ENCODE results near the gene PER1.
A peak's percentile ranks its signal among the peaks of the same experiment; 100 is the strongest.

Gene PER1

GRCh38 chr17:8117367-8117979, 34.7 kb downstream of the PER1 start:
- Histone ChIP-seq H2BK120ac (ENCODE audit: low read depth, low read length) (no peak overlapping the region), H4K91ac (ENCODE audit: low read length) (no peak overlapping the region), H3K4ac (ENCODE audit: low read depth in 1 of 2, low read length in 2 of 2) (no peak overlapping the region), H3K4me3 (ENCODE audit: insufficient read depth in 1 of 2, low read depth in 1 of 2, low read length in 2 of 2) (peak overlapping the region in 1 of 2 experiments; percentile 85), H3K9ac (ENCODE audit: low read length) (peak overlapping the region; percentile 83), H3K36me3 (ENCODE audit: control insufficient read depth in 1 of 2, insufficient read depth in 2 of 2, low read depth in 1 of 2, low read length in 2 of 2) (no peaks in the 10 kb centered on the region), H3K79me1 (replicated peaks; ENCODE audit: low read length, poor library complexity, severe bottlenecking) (no peaks in the 10 kb centered on the region), H3K27me3 (ENCODE audit: control insufficient read depth in 1 of 2, insufficient read depth in 1 of 2, low read length in 2 of 2) (peaks cover 44 to 51% of the 10 kb centered on the region in 2 experiments), H3K4me2 (ENCODE audit: low read length, poor library complexity, severe bottlenecking) (peak overlapping the region; percentile 97), H3K23ac (ENCODE audit: low read length in 2 of 2) (no peak overlapping the region), H4K8ac (ENCODE audit: low read length) (no peak overlapping the region), H3K27ac (ENCODE audit: low read length, poor library complexity, severe bottlenecking) (no peak overlapping the region), H2BK15ac (ENCODE audit: low read depth, poor library complexity, severe bottlenecking) (no peak overlapping the region), H3K18ac (ENCODE audit: low read depth in 1 of 2, low read length in 2 of 2) (peak overlapping the region in 1 of 2 experiments; percentile 11), H2BK5ac (ENCODE audit: low read depth, low read length, poor library complexity, severe bottlenecking) (no peak overlapping the region), H2BK12ac (ENCODE audit: low read length in 2 of 2) (peak overlapping the region in 1 of 2 experiments; percentile 34), H3K9me3 (ENCODE audit: control insufficient read depth, low read length) (no peaks in the 10 kb centered on the region), H2AK5ac (ENCODE audit: low read length, severe bottlenecking) (no peak overlapping the region), H3K14ac (ENCODE audit: low read length in 2 of 2) (peak overlapping the region in 1 of 2 experiments; percentile 69), H3K4me1 (ENCODE audit: control insufficient read depth, insufficient read depth, low read depth, low read length) (peaks cover 29% of the 10 kb centered on the region), H2AFZ (ENCODE audit: low read depth, low read length) (no peak overlapping the region)
- no peak for DNase-seq
- WGBS = 10% methylated on average over 14 of the region's 18 CpGs

- no peak overlapping the region for H2BK120ac ChIP-seq (ENCODE audit: low read depth, low read length)
Observed at GRCh38 chr17:8116776-8117175, 35.4 kb downstream of the PER1 start.

GRCh38 chr17:8110907-8111306, 41.3 kb downstream of the PER1 start:
- no peak overlapping the region for H3K18ac ChIP-seq (ENCODE audit: low read depth in 1 of 2, low read length in 2 of 2)
- H3K27ac ChIP-seq (ENCODE audit: low read length, poor library complexity, severe bottlenecking) = no peak overlapping the region
- H3K4me1 ChIP-seq (ENCODE audit: control insufficient read depth, insufficient read depth, low read depth, low read length) = peaks cover 9% of the 10 kb centered on the region
- H3K27me3 ChIP-seq (ENCODE audit: control insufficient read depth in 1 of 2, insufficient read depth in 1 of 2, low read length in 2 of 2) = peaks cover 75 to 76% of the 10 kb centered on the region in 2 experiments
- H3K36me3 ChIP-seq (ENCODE audit: control insufficient read depth in 1 of 2, insufficient read depth in 2 of 2, low read depth in 1 of 2, low read length in 2 of 2) = peaks cover 0 to 3% of the 10 kb centered on the region in 2 experiments
- no peak overlapping the region for H2BK5ac ChIP-seq (ENCODE audit: low read depth, low read length, poor library complexity, severe bottlenecking)
- no peak overlapping the region for H3K4me2 ChIP-seq (ENCODE audit: low read length, poor library complexity, severe bottlenecking)
- H3K79me1 ChIP-seq (replicated peaks; ENCODE audit: low read length, poor library complexity, severe bottlenecking) = no peaks in the 10 kb centered on the region
- no peak overlapping the region for H3K23ac ChIP-seq (ENCODE audit: low read length in 2 of 2)
- no peak overlapping the region for H2BK12ac ChIP-seq (ENCODE audit: low read length in 2 of 2)
- H3K4ac ChIP-seq (ENCODE audit: low read depth in 1 of 2, low read length in 2 of 2) = no peak overlapping the region
- H3K4me3 ChIP-seq (ENCODE audit: insufficient read depth in 1 of 2, low read depth in 1 of 2, low read length in 2 of 2) = no peak overlapping the region
- no peak overlapping the region for H2AFZ ChIP-seq (ENCODE audit: low read depth, low read length)
- H3K9me3 ChIP-seq (ENCODE audit: control insufficient read depth, low read length) = no peaks in the 10 kb centered on the region
- no peak overlapping the region for H2BK15ac ChIP-seq (ENCODE audit: low read depth, poor library complexity, severe bottlenecking)
- no peak overlapping the region for H2AK5ac ChIP-seq (ENCODE audit: low read length, severe bottlenecking)
- H4K8ac ChIP-seq (ENCODE audit: low read length) = no peak overlapping the region
- H3K14ac ChIP-seq (ENCODE audit: low read length in 2 of 2) = no peak overlapping the region
- no peak overlapping the region for H3K9ac ChIP-seq (ENCODE audit: low read length)
- 92% methylated on average over 6 of the region's 6 CpGs for WGBS
- no peak overlapping the region for H2BK120ac ChIP-seq (ENCODE audit: low read depth, low read length)
- DNase-seq = no peak
- H4K91ac ChIP-seq (ENCODE audit: low read length) = no peak overlapping the region

More at GRCh38 chr17:8116776-8117175, 35.4 kb downstream of the PER1 start:
- H3K9ac ChIP-seq (ENCODE audit: low read length) = no peak overlapping the region
- H3K4me1 ChIP-seq (ENCODE audit: control insufficient read depth, insufficient read depth, low read depth, low read length) = peaks cover 23% of the 10 kb centered on the region
- H2BK5ac ChIP-seq (ENCODE audit: low read depth, low read length, poor library complexity, severe bottlenecking) = no peak overlapping the region
- no peak overlapping the region for H3K4ac ChIP-seq (ENCODE audit: low read depth in 1 of 2, low read length in 2 of 2)
- no peak overlapping the region for H2BK15ac ChIP-seq (ENCODE audit: low read depth, poor library complexity, severe bottlenecking)
- no peaks in the 10 kb centered on the region for H3K9me3 ChIP-seq (ENCODE audit: control insufficient read depth, low read length)
- H2AFZ ChIP-seq (ENCODE audit: low read depth, low read length) = no peak overlapping the region
- no peak overlapping the region for H3K4me3 ChIP-seq (ENCODE audit: insufficient read depth in 1 of 2, low read depth in 1 of 2, low read length in 2 of 2)
- no peak overlapping the region for H3K18ac ChIP-seq (ENCODE audit: low read depth in 1 of 2, low read length in 2 of 2)
- no peak overlapping the region for H4K8ac ChIP-seq (ENCODE audit: low read length)
- no peak overlapping the region for H4K91ac ChIP-seq (ENCODE audit: low read length)
- H2BK12ac ChIP-seq (ENCODE audit: low read length in 2 of 2) = no peak overlapping the region
- 59% methylated on average over 18 of the region's 18 CpGs for WGBS
- H3K4me2 ChIP-seq (ENCODE audit: low read length, poor library complexity, severe bottlenecking) = no peak overlapping the region
- H3K27me3 ChIP-seq (ENCODE audit: control insufficient read depth in 1 of 2, insufficient read depth in 1 of 2, low read length in 2 of 2) = peaks cover 51 to 58% of the 10 kb centered on the region in 2 experiments
- H3K36me3 ChIP-seq (ENCODE audit: control insufficient read depth in 1 of 2, insufficient read depth in 2 of 2, low read depth in 1 of 2, low read length in 2 of 2) = no peaks in the 10 kb centered on the region
- no peak overlapping the region for H3K23ac ChIP-seq (ENCODE audit: low read length in 2 of 2)
- no peak for DNase-seq
- no peaks in the 10 kb centered on the region for H3K79me1 ChIP-seq (replicated peaks; ENCODE audit: low read length, poor library complexity, severe bottlenecking)
- H2AK5ac ChIP-seq (ENCODE audit: low read length, severe bottlenecking) = no peak overlapping the region
- no peak overlapping the region for H3K14ac ChIP-seq (ENCODE audit: low read length in 2 of 2)
- H3K27ac ChIP-seq (ENCODE audit: low read length, poor library complexity, severe bottlenecking) = no peak overlapping the region

GRCh38 chr17:8110456-8110804, 41.8 kb downstream of the PER1 start:
- Histone ChIP-seq H3K14ac (ENCODE audit: low read length in 2 of 2) (no peak overlapping the region), H2AFZ (ENCODE audit: low read depth, low read length) (no peak overlapping the region), H3K4me2 (ENCODE audit: low read length, poor library complexity, severe bottlenecking) (no peak overlapping the region), H3K9me3 (ENCODE audit: control insufficient read depth, low read length) (no peaks in the 10 kb centered on the region), H4K8ac (ENCODE audit: low read length) (no peak overlapping the region), H3K79me1 (replicated peaks; ENCODE audit: low read length, poor library complexity, severe bottlenecking) (no peaks in the 10 kb centered on the region), H2BK12ac (ENCODE audit: low read length in 2 of 2) (no peak overlapping the region), H3K4me1 (ENCODE audit: control insufficient read depth, insufficient read depth, low read depth, low read length) (peaks cover 9% of the 10 kb centered on the region), H2BK120ac (ENCODE audit: low read depth, low read length) (no peak overlapping the region), H3K4ac (ENCODE audit: low read depth in 1 of 2, low read length in 2 of 2) (no peak overlapping the region), H4K91ac (ENCODE audit: low read length) (no peak overlapping the region), H2BK15ac (ENCODE audit: low read depth, poor library complexity, severe bottlenecking) (no peak overlapping the region), H3K27me3 (ENCODE audit: control insufficient read depth in 1 of 2, insufficient read depth in 1 of 2, low read length in 2 of 2) (peaks cover 70 to 76% of the 10 kb centered on the region in 2 experiments), H3K23ac (ENCODE audit: low read length in 2 of 2) (no peak overlapping the region), H2AK5ac (ENCODE audit: low read length, severe bottlenecking) (no peak overlapping the region), H3K18ac (ENCODE audit: low read depth in 1 of 2, low read length in 2 of 2) (no peak overlapping the region), H3K4me3 (ENCODE audit: insufficient read depth in 1 of 2, low read depth in 1 of 2, low read length in 2 of 2) (no peak overlapping the region), H3K27ac (ENCODE audit: low read length, poor library complexity, severe bottlenecking) (no peak overlapping the region), H3K36me3 (ENCODE audit: control insufficient read depth in 1 of 2, insufficient read depth in 2 of 2, low read depth in 1 of 2, low read length in 2 of 2) (peaks cover 0 to 3% of the 10 kb centered on the region in 2 experiments), H3K9ac (ENCODE audit: low read length) (no peak overlapping the region), H2BK5ac (ENCODE audit: low read depth, low read length, poor library complexity, severe bottlenecking) (no peak overlapping the region)
- DNase-seq = no peak
- 16% methylated on average over 10 of the region's 10 CpGs for WGBS
